ENCODE data around the gene BANF2. TPM values are rescaled to one million over a fixed set of nuclear protein-coding genes. Genes with fewer than 3 reads are reported as not detected.

BANF2 gene
- total and polyA plus RNA-seq, 2 of the 4 experiments (the other 2 are of a cell fraction) = not detected

DNA sequence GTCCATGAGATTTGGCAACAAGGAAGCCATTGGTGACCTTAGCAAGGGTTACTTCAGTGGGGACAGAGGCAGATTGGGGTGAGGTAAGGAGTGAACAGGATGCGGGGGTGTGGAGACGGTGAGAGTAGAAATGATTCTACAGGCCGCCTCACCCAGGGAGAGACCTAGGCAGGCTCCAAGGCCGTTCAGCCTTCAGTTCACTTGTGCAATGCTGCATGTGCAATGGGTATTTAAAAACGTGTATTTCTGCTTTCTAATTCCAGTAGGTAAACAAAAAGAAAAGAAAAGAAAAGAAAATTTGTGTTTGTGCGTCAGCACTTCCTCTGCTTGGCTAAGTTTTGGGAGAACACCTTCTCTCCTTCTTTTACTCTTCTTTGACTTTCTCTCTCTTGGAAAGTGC lies 56.8 kb downstream of the BANF2 start:
- ChIA-PET POLR2A (ENCODE audit: unreplicated experiment) (no interaction called here), CTCF (no interaction called here)
- dilution Hi-C loops (cut with HindIII; ENCODE audit: low sequenced_read_pairs, unreplicated experiment) (no loop called here), intact Hi-C loops (cut with micrococcal nuclease) (loop anchor here (5.0 kb wide), 1 partner anchor 36 kb away; no protein-coding TSS in a partner anchor), in situ Hi-C loops (cut with MboI; ENCODE audit: low sequenced_read_pairs) (no loop called here)
- Histone ChIP-seq H3K9ac (ENCODE audit: low read depth, low read length) (no peak overlapping the region), H4K5ac (ENCODE audit: low read depth, low read length) (no peak overlapping the region), H3K27me3 (ENCODE audit: control insufficient read depth, insufficient read depth, low read length) (peaks cover 37% of the 10 kb centered on the region), H2AFZ (replicated peaks; ENCODE audit: low read length, poor library complexity) (no peak overlapping the region), H3K23ac (ENCODE audit: low read depth, low read length) (no peak overlapping the region), H4K91ac (ENCODE audit: insufficient read depth, low read depth, low read length) (no peak overlapping the region), H2AK9ac (replicated peaks; ENCODE audit: low read depth, low read length, poor library complexity) (no peak overlapping the region), H4K8ac (ENCODE audit: low read depth in 2 of 2, low read length in 2 of 2) (no peak overlapping the region), H3K14ac (replicated peaks; ENCODE audit: low read depth, low read length) (no peak overlapping the region), H3K4me2 (ENCODE audit: low read depth, low read length) (no peak overlapping the region), H3K9me3 (ENCODE audit: control insufficient read depth, insufficient read depth, low read length) (peaks cover 12% of the 10 kb centered on the region), H3K9me1 (ENCODE audit: insufficient read depth, low read length) (no peaks in the 10 kb centered on the region), H3K4ac (ENCODE audit: low read depth, low read length) (no peak overlapping the region), H2BK5ac (ENCODE audit: low read depth, low read length, poor library complexity, severe bottlenecking) (no peak overlapping the region), H2AK5ac (ENCODE audit: low read depth, low read length) (no peak overlapping the region), H3K18ac (ENCODE audit: low read depth, low read length) (no peak overlapping the region), H2BK120ac (ENCODE audit: low read depth, low read length) (no peak overlapping the region), H2BK20ac (ENCODE audit: low read depth, low read length) (no peak overlapping the region), H3K4me3 (ENCODE audit: insufficient read depth, low read depth, low read length) (no peak overlapping the region), H3K27ac (ENCODE audit: insufficient read depth, low read length) (no peak overlapping the region), H3K4me1 (ENCODE audit: control insufficient read depth, insufficient read depth, low read length) (no peaks in the 10 kb centered on the region), H3K36me3 (ENCODE audit: control insufficient read depth, insufficient read depth, low read length) (no peaks in the 10 kb centered on the region), H2BK15ac (ENCODE audit: low read depth, low read length) (no peak overlapping the region), H3K79me1 (ENCODE audit: low read depth in 1 of 2, low read length in 2 of 2) (no peaks in the 10 kb centered on the region), H4K20me1 (ENCODE audit: insufficient read depth, low read length) (no peaks in the 10 kb centered on the region), H3K56ac (ENCODE audit: extremely low read depth, insufficient read depth, low read length) (no peak overlapping the region)
- DNase-seq (no peak), ATAC-seq (ENCODE audit: low read depth) (no peak)
- no CpG with 5 or more reads among the region's 6 CpGs for WGBS, 2 experiments (ENCODE audit: extremely low coverage in 2 of 2, insufficient read length in 1 of 2)
- TF ChIP-seq, protein P1, sequence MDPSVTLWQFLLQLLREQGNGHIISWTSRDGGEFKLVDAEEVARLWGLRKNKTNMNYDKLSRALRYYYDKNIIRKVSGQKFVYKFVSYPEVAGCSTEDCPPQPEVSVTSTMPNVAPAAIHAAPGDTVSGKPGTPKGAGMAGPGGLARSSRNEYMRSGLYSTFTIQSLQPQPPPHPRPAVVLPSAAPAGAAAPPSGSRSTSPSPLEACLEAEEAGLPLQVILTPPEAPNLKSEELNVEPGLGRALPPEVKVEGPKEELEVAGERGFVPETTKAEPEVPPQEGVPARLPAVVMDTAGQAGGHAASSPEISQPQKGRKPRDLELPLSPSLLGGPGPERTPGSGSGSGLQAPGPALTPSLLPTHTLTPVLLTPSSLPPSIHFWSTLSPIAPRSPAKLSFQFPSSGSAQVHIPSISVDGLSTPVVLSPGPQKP (IDR thresholded peaks at IDR 0.05; ENCODE audit: borderline replicate concordance, low read depth, low read length) = no peak
- no peak for TF ChIP-seq FOS (IDR thresholded peaks at IDR 0.05; ENCODE audit: low read depth, low read length)
- TF ChIP-seq, protein P2, sequence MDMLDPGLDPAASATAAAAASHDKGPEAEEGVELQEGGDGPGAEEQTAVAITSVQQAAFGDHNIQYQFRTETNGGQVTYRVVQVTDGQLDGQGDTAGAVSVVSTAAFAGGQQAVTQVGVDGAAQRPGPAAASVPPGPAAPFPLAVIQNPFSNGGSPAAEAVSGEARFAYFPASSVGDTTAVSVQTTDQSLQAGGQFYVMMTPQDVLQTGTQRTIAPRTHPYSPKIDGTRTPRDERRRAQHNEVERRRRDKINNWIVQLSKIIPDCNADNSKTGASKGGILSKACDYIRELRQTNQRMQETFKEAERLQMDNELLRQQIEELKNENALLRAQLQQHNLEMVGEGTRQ (IDR thresholded peaks at IDR 0.05; ENCODE audit: low read depth, low read length) = no peak
- TF ChIP-seq RAD21 (IDR thresholded peaks at IDR 0.05; ENCODE audit: low read length) = no peak
- TF ChIP-seq RFX5 (IDR thresholded peaks at IDR 0.05; ENCODE audit: low read depth, low read length) = no peak
- TF ChIP-seq CHD1 (IDR thresholded peaks at IDR 0.05; ENCODE audit: low read depth, low read length) = no peak
- BruUV-seq (replicated peaks) = no TSS peak

All from IMR-90 (cell line).